CD4-positive, alpha-beta T cell treated with Interleukin-15 for 4 hours (primary cell): ENCODE measurements around the gene OR5K4.

Source experiments
- DNase-seq: peaks from one replicate; pipeline ENCODE4 v3.0.0-alpha.2; 2020; ENCODE audit warnings: low spot score

The OR5K4 gene

GRCh38 chr3:98353554-98353953, at the start of gene OR5K4:
Gene OR5K4 (plus strand): TSS chr3:98353854. CDS start chr3:98353854, 0 bp downstream.
- no peak for DNase-seq

GRCh38 chr3:98322101-98322500, 31.6 kb upstream of the OR5K4 start:
- DNase-seq = no peak

GRCh38 chr3:98322686-98323085, 31.0 kb upstream of the OR5K4 start:
- DNase-seq = no peak

- no peak for DNase-seq
These were observed 30.2 kb upstream of the OR5K4 start for GRCh38 chr3:98323425-98323824.

GRCh38 chr3:98325055-98325454, 28.6 kb upstream of the OR5K4 start:
- DNase-seq = no peak

- no peak for DNase-seq
These were observed 27.4 kb upstream of the OR5K4 start for GRCh38 chr3:98326105-98326893.

GRCh38 chr3:98326945-98327344, 26.7 kb upstream of the OR5K4 start:
- no peak for DNase-seq

- DNase-seq = no peak
These were observed 24.7 kb upstream of the OR5K4 start for GRCh38 chr3:98328933-98329332.

- peak; percentile 43 for DNase-seq
These were observed 24.1 kb upstream of the OR5K4 start for GRCh38 chr3:98329392-98330124.

GRCh38 chr3:98331329-98331728, 22.3 kb upstream of the OR5K4 start:
- DNase-seq = no peak

GRCh38 chr3:98333989-98334606, 19.6 kb upstream of the OR5K4 start:
- DNase-seq = no peak

- no peak for DNase-seq
These were observed 14.6 kb upstream of the OR5K4 start for GRCh38 chr3:98339031-98339430.

- no peak for DNase-seq
These were observed 11.9 kb upstream of the OR5K4 start for GRCh38 chr3:98341758-98342157.

- peak; percentile 50 for DNase-seq
These were observed 9.8 kb upstream of the OR5K4 start for GRCh38 chr3:98343647-98344507.

GRCh38 chr3:98350082-98350481, 3.6 kb upstream of the OR5K4 start:
- no peak for DNase-seq

- no peak for DNase-seq
These were observed 5.6 kb downstream of the OR5K4 start for GRCh38 chr3:98359250-98359649.

- DNase-seq = no peak
These were observed 6.5 kb downstream of the OR5K4 start for GRCh38 chr3:98359993-98360675.

GRCh38 chr3:98360681-98361080, 7.0 kb downstream of the OR5K4 start:
- DNase-seq = no peak

- DNase-seq = no peak
These were observed 7.6 kb downstream of the OR5K4 start for GRCh38 chr3:98361289-98361688.

- DNase-seq = no peak
These were observed 14.0 kb downstream of the OR5K4 start for GRCh38 chr3:98367464-98368246.

GRCh38 chr3:98371186-98371585, 17.5 kb downstream of the OR5K4 start:
- DNase-seq = no peak
